Testis (tissue), 2 donors: ENCODE data around the gene TNNT2.

ENCODE experiments used
- CTCF ChIP-seq, 3 experiments: fragments of 450-650 bp in 2 of 3; fragments of 200-600 bp in 1 of 3; sonication (generic) in 1 of 3; IDR thresholded peaks; one replicate each; pipeline ENCODE4 v1.5.1; 2016 to 2019; ENCODE audit warnings: antibody characterized with exemption in 3 of 3, mild to moderate bottlenecking in 2 of 3, moderate library complexity in 1 of 3
- POLR2A ChIP-seq: fragments of 450-650 bp; IDR thresholded peaks from one replicate; pipeline ENCODE4 v1.6.1; 2017; ENCODE audit warnings: antibody characterized with exemption, mild to moderate bottlenecking, moderate library complexity

- TF ChIP-seq CTCF (IDR thresholded peaks at IDR 0.05) (no peak), POLR2A (no peak)
Measured at GRCh38 chr1:201347498-201348210, 29.8 kb downstream of the TNNT2 start.
